ENCODE measurements around the gene ANXA6. TPM values are rescaled to one million over a fixed set of nuclear protein-coding genes. Genes with fewer than 3 reads are reported as not detected.

Gene ANXA6
- total and polyA plus RNA-seq, 7 donors = 22.9 to 333 (median 233) TPM

DNA sequence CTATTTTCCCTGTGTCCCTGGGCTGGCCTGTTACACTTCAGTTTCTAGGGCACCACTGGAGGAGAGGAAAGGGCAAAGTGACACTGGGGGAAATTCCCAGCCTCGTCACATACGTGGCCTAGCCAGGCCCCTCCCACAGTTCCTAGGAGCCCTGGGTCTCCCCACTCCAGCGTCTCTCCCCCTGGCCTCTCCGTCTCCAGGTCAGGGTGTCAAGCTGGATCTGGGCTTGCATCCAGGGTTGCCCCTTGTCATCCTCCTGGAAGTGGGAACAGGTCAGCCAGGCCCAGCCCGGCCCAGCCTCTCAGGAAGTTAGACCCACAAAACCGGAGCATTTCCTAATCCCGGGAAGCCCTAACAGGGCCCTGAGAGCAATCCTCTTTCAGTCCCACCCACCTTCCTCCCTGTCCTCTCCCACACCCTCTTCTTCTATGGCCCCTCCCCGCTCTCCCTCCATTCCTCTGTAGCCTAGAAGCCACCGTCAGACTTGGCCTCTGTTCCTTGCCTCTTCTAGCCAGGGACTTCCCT is 72.0 kb downstream of the ANXA6 start:
- H3K4me3 ChIP-seq = no peak overlapping the region

DNA sequence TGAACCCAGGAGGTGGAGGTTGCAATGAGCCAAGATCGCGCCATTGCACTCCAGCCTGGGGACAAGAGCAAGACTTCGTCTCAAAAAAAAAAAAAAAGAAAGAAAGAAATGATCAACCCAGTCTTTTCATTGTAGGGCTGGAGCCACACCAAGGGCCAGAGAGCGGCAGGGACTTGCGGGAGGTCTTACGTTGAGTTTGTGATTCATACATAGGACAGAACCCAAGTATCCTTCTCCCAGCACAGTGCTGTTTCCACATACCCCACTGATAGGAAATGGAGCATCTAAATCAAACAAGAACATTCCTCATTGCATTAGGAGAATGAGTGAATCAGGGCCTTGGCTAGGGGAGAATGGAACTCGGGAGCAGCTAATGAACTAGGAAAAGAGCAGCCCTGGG is 73.2 kb downstream of the ANXA6 start:
- no peaks in the 10 kb centered on the region for H3K9me3 ChIP-seq
- no peak overlapping the region for H3K27ac ChIP-seq
- TF ChIP-seq POLR2A (IDR thresholded peaks at IDR 0.05) = no peak
- no peak for TF ChIP-seq EP300 (IDR thresholded peaks at IDR 0.05)
- TF ChIP-seq, protein P1, sequence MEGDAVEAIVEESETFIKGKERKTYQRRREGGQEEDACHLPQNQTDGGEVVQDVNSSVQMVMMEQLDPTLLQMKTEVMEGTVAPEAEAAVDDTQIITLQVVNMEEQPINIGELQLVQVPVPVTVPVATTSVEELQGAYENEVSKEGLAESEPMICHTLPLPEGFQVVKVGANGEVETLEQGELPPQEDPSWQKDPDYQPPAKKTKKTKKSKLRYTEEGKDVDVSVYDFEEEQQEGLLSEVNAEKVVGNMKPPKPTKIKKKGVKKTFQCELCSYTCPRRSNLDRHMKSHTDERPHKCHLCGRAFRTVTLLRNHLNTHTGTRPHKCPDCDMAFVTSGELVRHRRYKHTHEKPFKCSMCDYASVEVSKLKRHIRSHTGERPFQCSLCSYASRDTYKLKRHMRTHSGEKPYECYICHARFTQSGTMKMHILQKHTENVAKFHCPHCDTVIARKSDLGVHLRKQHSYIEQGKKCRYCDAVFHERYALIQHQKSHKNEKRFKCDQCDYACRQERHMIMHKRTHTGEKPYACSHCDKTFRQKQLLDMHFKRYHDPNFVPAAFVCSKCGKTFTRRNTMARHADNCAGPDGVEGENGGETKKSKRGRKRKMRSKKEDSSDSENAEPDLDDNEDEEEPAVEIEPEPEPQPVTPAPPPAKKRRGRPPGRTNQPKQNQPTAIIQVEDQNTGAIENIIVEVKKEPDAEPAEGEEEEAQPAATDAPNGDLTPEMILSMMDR (IDR thresholded peaks at IDR 0.05) = no peak
- WGBS, 2 donors = 88 to 93% methylated on average over 7 of the region's 7 CpGs
- no peaks in the 10 kb centered on the region for H3K27me3 ChIP-seq
- intact Hi-C loops (cut with DNase I) = no loop called here
- DNase-seq = no peak
- H3K36me3 ChIP-seq = no peaks in the 10 kb centered on the region
- no peak overlapping the region for H3K4me3 ChIP-seq
- H3K4me1 ChIP-seq = peaks cover 0 to 40% (median 31%) of the 10 kb centered on the region in 4 donors

More for the DNA sequence above, 72.0 kb downstream of the ANXA6 start:
- Histone ChIP-seq H3K9me3 (no peaks in the 10 kb centered on the region), H3K27ac (peak overlapping the region; percentile 40 to 65 (median 58)), H3K36me3 (no peaks in the 10 kb centered on the region), H3K4me1 (peaks cover 0 to 31% (median 23%) of the 10 kb centered on the region in 4 donors), H3K27me3 (no peaks in the 10 kb centered on the region)
- TF ChIP-seq EP300 (IDR thresholded peaks at IDR 0.05) (no peak), POLR2AphosphoS5 (IDR thresholded peaks at IDR 0.05) (no peak), POLR2A (IDR thresholded peaks at IDR 0.05) (no peak)
- TF ChIP-seq, protein P1 (IDR thresholded peaks at IDR 0.05) = no peak
- intact Hi-C loops (cut with DNase I) = no loop called here
- peak; percentile 87 for DNase-seq
- 6 to 27% methylated on average over 9 of the region's 9 CpGs for WGBS, 2 donors

GRCh38 chr5:151083081-151083676 is 74.4 kb downstream of the ANXA6 start:
- Histone ChIP-seq H3K9me3 (no peaks in the 10 kb centered on the region), H3K27me3 (no peaks in the 10 kb centered on the region), H3K4me1 (peaks cover 0 to 48% (median 39%) of the 10 kb centered on the region in 4 donors), H3K36me3 (no peaks in the 10 kb centered on the region), H3K4me3 (no peak overlapping the region), H3K27ac (peak overlapping the region in 1 of 4 donors; percentile 92)
- TF ChIP-seq, protein P1 (IDR thresholded peaks at IDR 0.05) = no peak
- peak in 1 of 2 donors; percentile 14 for TF ChIP-seq POLR2A (IDR thresholded peaks at IDR 0.05)
- no peak for DNase-seq
- intact Hi-C loops (cut with DNase I) = no loop called here
- WGBS, 2 donors = 28 to 55% methylated on average over 3 of the region's 3 CpGs

DNA sequence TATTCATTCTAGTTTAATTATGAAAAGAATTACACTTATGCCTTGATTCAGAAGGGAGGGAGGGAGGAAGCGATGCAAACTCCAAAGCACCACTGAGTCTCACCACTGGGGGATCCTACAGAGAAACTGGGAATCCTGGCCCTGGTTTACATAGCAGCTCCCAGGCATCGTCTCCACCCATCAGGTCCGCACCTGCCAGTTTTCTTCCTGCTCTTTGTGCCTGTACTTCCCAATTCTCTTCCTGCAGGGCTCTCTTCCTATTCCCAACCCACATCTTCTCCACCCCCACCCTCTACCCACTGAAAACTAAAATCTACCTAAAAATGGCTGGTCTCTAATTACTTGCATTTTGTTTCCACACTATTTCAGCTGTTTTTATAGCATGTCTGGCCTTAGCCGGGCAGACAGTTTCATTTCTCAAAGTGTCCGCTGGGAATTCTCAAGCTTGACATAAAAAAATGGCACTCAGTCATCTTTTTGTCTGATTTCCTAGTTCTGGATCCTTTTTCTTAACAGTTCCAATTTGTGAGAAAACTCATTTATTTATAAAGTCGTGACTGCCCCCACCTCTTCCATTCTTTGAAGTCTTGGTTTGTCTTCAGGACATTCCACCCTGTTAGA is 75.2 kb downstream of the ANXA6 start:
- WGBS, 2 donors = 32 to 70% methylated on average over 6 of the region's 6 CpGs
- H3K4me1 ChIP-seq = peaks cover 0 to 53% (median 39%) of the 10 kb centered on the region in 4 donors

More for the DNA sequence above, 75.2 kb downstream of the ANXA6 start:
- Histone ChIP-seq H3K27me3 (no peaks in the 10 kb centered on the region), H3K9me3 (no peaks in the 10 kb centered on the region), H3K27ac (peak overlapping the region; percentile 92 to 99 (median 98)), H3K36me3 (no peaks in the 10 kb centered on the region), H3K4me3 (no peak overlapping the region)
- intact Hi-C loops (cut with DNase I) = no loop called here
- no peak for DNase-seq
- TF ChIP-seq EP300 (IDR thresholded peaks at IDR 0.05) = no peak
- TF ChIP-seq, protein P1 (IDR thresholded peaks at IDR 0.05) = peak in 1 of 4 experiments; percentile 35
